ENCODE results near the gene PYROXD2.

PYROXD2 gene

DNA sequence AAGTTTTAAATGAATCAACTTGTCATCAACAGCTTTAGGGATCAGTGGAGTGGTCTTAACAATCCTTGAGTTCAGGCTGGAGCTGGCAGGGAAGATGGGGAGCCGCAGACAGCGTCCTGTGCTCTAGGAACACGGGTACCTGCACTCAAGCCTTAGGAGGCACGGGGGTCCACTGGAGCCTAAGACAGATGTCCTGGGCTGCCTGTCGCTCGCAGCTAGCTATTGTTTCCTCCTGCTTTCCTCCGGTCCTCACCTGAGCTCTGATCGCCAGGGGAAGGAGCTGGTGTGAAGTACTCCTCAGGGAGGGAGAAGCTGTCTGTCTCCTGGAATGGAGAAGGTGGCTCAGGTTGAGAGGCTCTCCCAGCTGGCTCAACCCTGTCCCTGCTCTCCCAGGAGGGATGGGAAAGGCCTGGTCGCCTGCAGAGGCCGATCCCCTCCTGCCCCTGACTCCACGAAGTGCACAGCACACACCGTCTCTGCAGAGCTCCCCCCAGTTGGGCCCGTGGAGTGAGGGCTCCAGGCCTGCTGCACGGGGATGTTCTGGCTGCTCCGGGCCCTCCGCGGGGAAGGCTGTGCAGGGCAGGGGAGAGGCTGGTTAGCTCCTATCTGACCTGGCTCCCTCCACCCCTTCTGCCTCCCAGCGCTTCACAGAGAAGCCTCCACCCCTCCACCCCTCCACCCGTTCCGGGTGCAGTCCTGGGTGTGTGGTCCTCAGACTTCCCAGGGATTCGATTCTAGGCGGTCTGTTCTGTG is 14.5 kb upstream of the PYROXD2 start:
- TF ChIP-seq, protein P1, sequence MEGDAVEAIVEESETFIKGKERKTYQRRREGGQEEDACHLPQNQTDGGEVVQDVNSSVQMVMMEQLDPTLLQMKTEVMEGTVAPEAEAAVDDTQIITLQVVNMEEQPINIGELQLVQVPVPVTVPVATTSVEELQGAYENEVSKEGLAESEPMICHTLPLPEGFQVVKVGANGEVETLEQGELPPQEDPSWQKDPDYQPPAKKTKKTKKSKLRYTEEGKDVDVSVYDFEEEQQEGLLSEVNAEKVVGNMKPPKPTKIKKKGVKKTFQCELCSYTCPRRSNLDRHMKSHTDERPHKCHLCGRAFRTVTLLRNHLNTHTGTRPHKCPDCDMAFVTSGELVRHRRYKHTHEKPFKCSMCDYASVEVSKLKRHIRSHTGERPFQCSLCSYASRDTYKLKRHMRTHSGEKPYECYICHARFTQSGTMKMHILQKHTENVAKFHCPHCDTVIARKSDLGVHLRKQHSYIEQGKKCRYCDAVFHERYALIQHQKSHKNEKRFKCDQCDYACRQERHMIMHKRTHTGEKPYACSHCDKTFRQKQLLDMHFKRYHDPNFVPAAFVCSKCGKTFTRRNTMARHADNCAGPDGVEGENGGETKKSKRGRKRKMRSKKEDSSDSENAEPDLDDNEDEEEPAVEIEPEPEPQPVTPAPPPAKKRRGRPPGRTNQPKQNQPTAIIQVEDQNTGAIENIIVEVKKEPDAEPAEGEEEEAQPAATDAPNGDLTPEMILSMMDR (conservative IDR thresholded peaks at IDR 0.05; ENCODE audit: low read depth, low read length), result no peak
- no peak for DNase-seq (ENCODE audit: low read depth)
- H3K4me3 ChIP-seq (ENCODE audit: low read length), result no peak overlapping the region

DNA sequence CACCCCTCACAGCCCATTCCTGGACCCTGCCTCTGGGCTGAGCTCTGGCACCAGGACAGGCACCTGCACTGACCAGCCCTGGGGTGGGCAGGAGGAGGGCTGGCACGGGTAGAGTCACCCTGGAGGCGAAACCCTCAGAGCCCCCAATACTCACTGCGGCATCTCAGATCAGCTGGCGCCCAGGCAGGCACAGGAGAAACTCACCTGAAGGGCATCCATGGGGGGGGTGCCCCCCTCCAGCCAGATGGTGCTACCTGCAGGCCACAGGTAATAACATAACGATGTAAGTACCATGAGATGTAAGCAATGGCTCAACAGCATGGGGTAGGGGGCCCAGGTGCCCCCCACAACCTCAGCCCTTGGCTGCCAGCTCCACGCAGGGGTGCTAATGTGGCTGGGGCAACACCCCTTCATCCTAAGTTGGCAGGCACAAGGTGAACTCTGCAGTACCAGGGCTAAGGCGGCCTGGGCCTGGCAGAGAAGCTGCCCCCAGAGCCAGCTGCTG is 12.1 kb upstream of the PYROXD2 start:
- TF ChIP-seq, protein P1 (conservative IDR thresholded peaks at IDR 0.05; ENCODE audit: low read depth, low read length), result no peak
- no peak for DNase-seq (ENCODE audit: low read depth)
- H3K4me3 ChIP-seq (ENCODE audit: low read length), result no peak overlapping the region

DNA sequence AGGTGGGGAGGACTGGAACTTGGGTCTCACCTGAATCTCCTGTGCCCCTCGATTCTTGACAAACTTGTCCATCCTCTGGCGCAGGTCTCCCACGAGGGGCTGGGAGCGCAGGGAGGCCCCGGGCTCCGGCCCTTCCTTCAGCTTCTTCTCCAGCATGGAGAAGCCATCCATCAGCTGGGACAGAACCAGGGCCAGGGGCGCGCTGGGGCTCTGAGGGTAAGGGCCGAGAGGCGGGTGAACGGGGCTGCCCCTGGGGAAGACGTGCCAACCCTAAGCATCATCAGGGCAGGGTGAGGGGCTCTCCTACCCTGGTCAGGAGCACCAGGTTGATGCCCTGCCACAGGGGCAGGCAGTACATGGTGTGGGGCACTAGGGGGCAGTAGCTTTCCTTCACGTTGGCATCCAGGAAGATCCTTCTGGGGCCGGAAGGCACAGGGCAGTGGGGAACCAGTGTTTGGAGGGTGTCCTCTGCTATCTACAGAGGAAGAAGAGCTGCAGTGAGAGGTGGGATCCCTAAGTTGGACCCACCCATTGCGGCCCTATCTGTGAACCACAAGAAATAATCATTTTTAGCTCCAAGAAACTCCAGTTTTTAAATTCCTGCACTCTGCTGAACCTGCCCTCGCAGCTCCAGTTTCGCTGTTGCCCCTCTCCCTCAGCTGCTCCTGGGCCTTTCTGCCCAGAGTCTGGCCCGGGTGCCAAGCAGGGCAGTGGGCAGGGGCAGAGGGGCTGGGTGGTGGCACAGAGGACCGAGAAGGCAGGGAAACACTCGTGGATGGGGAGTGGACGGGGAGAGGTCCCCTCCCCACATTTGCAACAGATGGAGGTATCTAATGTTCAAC is 10.8 kb upstream of the PYROXD2 start:
- H3K4me3 ChIP-seq (ENCODE audit: low read length), result no peak overlapping the region
- TF ChIP-seq, protein P1 (conservative IDR thresholded peaks at IDR 0.05; ENCODE audit: low read depth, low read length), result peak; percentile 88
- DNase-seq (ENCODE audit: low read depth), result no peak

DNA sequence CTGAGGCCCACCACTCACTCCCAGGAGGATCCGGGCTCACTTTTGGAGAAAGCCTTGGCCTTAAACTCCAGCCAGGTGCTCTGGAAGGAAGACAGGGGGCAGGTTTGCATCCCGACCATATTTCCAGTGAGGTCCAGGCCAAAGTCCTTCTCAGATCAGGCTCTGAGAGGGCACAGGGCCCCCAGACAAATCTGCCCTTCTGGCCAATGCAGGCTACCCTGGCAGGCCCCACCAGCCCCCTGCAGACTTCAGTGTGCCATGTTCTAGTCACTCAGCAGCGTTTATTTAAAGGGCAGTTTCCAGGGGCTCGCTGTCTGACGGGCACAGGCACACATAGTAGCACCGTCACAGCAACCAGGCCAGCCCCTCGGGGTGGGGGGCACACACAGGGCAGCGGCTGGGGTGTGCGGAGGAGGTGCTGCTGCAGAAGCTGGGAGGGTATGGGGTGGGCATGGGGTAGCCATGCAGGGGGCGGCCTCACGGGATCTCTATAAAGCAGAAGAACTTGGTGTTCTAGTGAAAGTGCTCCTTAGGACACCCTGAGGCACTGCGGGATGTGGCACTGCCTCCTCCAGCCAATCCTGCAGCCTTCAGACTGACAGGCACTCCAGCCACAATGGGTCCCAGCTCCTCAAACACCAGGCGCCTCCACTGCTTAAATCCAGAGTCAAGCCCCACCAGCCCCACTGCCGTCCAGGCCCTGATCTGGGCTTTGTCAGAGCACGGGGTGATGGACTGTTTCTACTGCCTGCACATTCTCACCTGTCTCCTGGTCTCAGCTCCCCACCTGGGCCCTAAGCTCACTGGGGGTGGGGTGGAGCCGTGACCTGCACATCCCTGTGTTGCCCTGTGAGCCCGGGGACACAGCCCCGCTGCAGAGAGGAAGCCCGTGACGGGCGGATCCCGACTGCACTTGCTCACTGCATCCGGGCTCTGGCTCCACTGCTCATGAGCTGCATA is 9.6 kb upstream of the PYROXD2 start:
- TF ChIP-seq, protein P1 (conservative IDR thresholded peaks at IDR 0.05; ENCODE audit: low read depth, low read length), result no peak
- DNase-seq (ENCODE audit: low read depth), result no peak

DNA sequence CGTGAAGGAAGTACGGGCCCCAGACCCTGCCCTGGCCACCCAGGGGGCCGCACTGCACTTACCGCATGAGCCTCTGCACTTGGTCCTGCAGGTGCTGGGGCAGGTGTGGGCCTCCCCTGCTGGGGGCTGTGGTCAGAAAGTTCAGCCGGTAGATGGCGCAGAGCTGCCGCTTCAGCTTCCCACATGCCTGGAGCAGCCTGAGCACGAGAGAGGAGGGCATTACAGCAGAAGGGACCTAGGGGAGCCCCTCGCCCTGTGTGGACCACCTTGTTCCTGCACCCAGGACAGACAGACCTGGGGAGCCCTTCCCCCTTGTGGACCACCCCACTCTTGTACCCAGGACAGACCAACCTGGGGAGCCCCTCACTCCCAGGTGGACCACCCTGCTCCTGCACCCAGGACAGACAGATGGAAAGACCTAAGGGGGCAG is 8.7 kb upstream of the PYROXD2 start:
- TF ChIP-seq, protein P1 (conservative IDR thresholded peaks at IDR 0.05; ENCODE audit: low read depth, low read length), result peak; percentile 31
- H3K4me3 ChIP-seq (ENCODE audit: low read length), result no peak overlapping the region
- DNase-seq (ENCODE audit: low read depth), result no peak

More for the DNA sequence above, 9.6 kb upstream of the PYROXD2 start:
- no peak overlapping the region for H3K4me3 ChIP-seq (ENCODE audit: low read length)

DNA sequence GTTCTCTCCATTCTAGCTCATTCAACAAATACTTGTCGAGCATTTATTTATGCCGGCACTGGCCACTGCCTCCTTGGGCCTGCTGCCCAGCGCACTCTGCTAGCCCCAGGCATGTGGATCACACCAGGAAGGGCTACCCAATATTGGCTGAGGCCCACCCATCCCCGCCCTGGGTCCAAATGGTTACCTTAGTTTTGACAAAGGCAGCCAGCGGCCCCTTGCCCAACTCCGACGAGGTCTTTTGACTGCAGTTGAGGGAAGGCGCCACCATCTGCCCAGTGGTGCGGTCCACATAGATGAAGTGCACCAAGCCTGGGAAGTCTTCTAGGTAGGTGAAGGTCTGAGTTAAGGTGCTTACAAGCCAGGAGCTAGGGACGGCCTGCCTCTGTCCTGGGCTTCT is 7.2 kb upstream of the PYROXD2 start:
- H3K4me3 ChIP-seq (ENCODE audit: low read length), result no peak overlapping the region
- TF ChIP-seq, protein P1 (conservative IDR thresholded peaks at IDR 0.05; ENCODE audit: low read depth, low read length), result no peak
- DNase-seq (ENCODE audit: low read depth), result no peak

Data from retinal pigment epithelial cell (primary cell).